DND-41 (cell line): ENCODE measurements around the gene ITGA6.

Source experiments
- ATAC-seq: fragments of 200-7000 bp; cut with Tn5 transposase; 3 replicates; pipeline ENCODE4 v1.9.1; 2021; ENCODE audit warnings: low read depth; ENCODE audit not compliant: insufficient read depth
- DNase-seq: peaks from one replicate; pipeline ENCODE4 v3.0.0-alpha.2; 2020
- H2AFZ ChIP-seq: 2 replicates; pipeline ENCODE4 v1.6.0; 2012; ENCODE audit warnings: low read depth, low read length
- H3K27ac ChIP-seq: 2 replicates; pipeline ENCODE4 v1.5.1; 2012; ENCODE audit warnings: low read length, inconsistent platforms
- H3K27me3 ChIP-seq: fragments of 200-600 bp; sonication (generic); 2 replicates; pipeline ENCODE4 v1.6.0; 2012; ENCODE audit warnings: low read length, mild to moderate bottlenecking, inconsistent platforms; ENCODE audit not compliant: insufficient read depth, poor library complexity
- H3K36me3 ChIP-seq: 2 replicates; pipeline ENCODE4 v1.5.1; 2012; ENCODE audit warnings: low read length, inconsistent platforms; ENCODE audit not compliant: insufficient read depth
- H3K4me1 ChIP-seq: 2 replicates; pipeline ENCODE4 v1.5.1; 2012; ENCODE audit warnings: mild to moderate bottlenecking, low read length; ENCODE audit not compliant: insufficient read depth
- H3K4me2 ChIP-seq: 2 replicates; pipeline ENCODE4 v1.6.0; 2012; ENCODE audit warnings: mild to moderate bottlenecking, moderate library complexity, low read length, inconsistent platforms; ENCODE audit not compliant: insufficient read depth
- H3K4me3 ChIP-seq, 2 experiments: fragments of 200-600 bp in 1 of 2; shearing (Covaris generic) in 1 of 2; 2 replicates each; pipeline ENCODE4 v1.5.1; 2012 to 2016; ENCODE audit warnings: inconsistent platforms in 2 of 2, low read length in 2 of 2, mild to moderate bottlenecking in 2 of 2, low read depth in 1 of 2, moderate library complexity in 1 of 2
- H3K79me2 ChIP-seq: 2 replicates; pipeline ENCODE4 v1.6.0; 2012; ENCODE audit warnings: low read length, inconsistent platforms; ENCODE audit not compliant: insufficient read depth
- H3K9ac ChIP-seq: 2 replicates; pipeline ENCODE4 v1.6.0; 2012; ENCODE audit warnings: low read depth, mild to moderate bottlenecking, inconsistent platforms, low read length, moderate library complexity
- H3K9me3 ChIP-seq: 2 replicates; pipeline ENCODE4 v1.5.1; 2012; ENCODE audit warnings: low read length, moderate library complexity, mild to moderate bottlenecking, inconsistent platforms; ENCODE audit not compliant: insufficient read depth, severe bottlenecking
- H4K20me1 ChIP-seq: 2 replicates; pipeline ENCODE4 v1.6.0; 2012; ENCODE audit warnings: low read length; ENCODE audit not compliant: insufficient read depth
- CTCF ChIP-seq: IDR thresholded peaks from 2 replicates; pipeline ENCODE4 v1.5.1; 2012; ENCODE audit warnings: borderline replicate concordance, low read length, moderate library complexity, mild to moderate bottlenecking; ENCODE audit not compliant: poor library complexity, severe bottlenecking; ENCODE audit errors: extremely low read depth
- EZH2 ChIP-seq: IDR thresholded peaks from 3 replicates; pipeline ENCODE4 v1.6.1; 2012; ENCODE audit warnings: borderline replicate concordance, low read depth, mild to moderate bottlenecking, moderate library complexity, low read length, inconsistent platforms; ENCODE audit not compliant: severe bottlenecking

Gene ITGA6

GRCh38 chr2:172470958-172471922 lies 43.9 kb downstream of the ITGA6 start:
- no peak overlapping the region for H2AFZ ChIP-seq
- no peak overlapping the region for H3K4me2 ChIP-seq
- no peak overlapping the region for H3K27ac ChIP-seq
- H3K9me3 ChIP-seq: no peaks in the 10 kb centered on the region
- peaks cover 19% of the 10 kb centered on the region for H3K4me1 ChIP-seq
- TF ChIP-seq EZH2 (no peak), CTCF (no peak)
- DNase-seq (no peak), ATAC-seq (no peak)
- H3K27me3 ChIP-seq: no peaks in the 10 kb centered on the region
- H3K9ac ChIP-seq: no peak overlapping the region
- H3K4me3 ChIP-seq: no peak overlapping the region
- H3K36me3 ChIP-seq: no peaks in the 10 kb centered on the region
- no peaks in the 10 kb centered on the region for H3K79me2 ChIP-seq
- H4K20me1 ChIP-seq: no peaks in the 10 kb centered on the region

GRCh38 chr2:172472446-172473033 lies 45.2 kb downstream of the ITGA6 start:
- DNase-seq (peak; percentile 81), ATAC-seq (peak; percentile 99)
- TF ChIP-seq EZH2 (no peak), CTCF (no peak)
- H3K79me2 ChIP-seq: no peaks in the 10 kb centered on the region
- no peaks in the 10 kb centered on the region for H3K27me3 ChIP-seq
- peaks cover 19% of the 10 kb centered on the region for H3K4me1 ChIP-seq
- peak overlapping the region; percentile 67 for H3K27ac ChIP-seq
- H3K4me2 ChIP-seq: peak overlapping the region; percentile 53
- H2AFZ ChIP-seq: peak overlapping the region; percentile 49; the same call in 1 of the 2 replicates
- H3K4me3 ChIP-seq: no peak overlapping the region
- H3K9me3 ChIP-seq: no peaks in the 10 kb centered on the region
- no peaks in the 10 kb centered on the region for H4K20me1 ChIP-seq
- no peak overlapping the region; the same call in 1 of the 2 replicates for H3K9ac ChIP-seq
- H3K36me3 ChIP-seq: no peaks in the 10 kb centered on the region

- TF ChIP-seq CTCF: no peak
- no peak for TF ChIP-seq EZH2
These were observed 45.8 kb downstream of the ITGA6 start for GRCh38 chr2:172473167-172473566.

More at GRCh38 chr2:172473167-172473566, 45.8 kb downstream of the ITGA6 start:
- H2AFZ ChIP-seq: 0 out of 2 replicates have a peak overlapping the region, but pooled peaks have one; percentile 49
- no peak overlapping the region for H3K9ac ChIP-seq
- H4K20me1 ChIP-seq: no peaks in the 10 kb centered on the region
- no peaks in the 10 kb centered on the region for H3K27me3 ChIP-seq
- H3K36me3 ChIP-seq: no peaks in the 10 kb centered on the region
- H3K4me3 ChIP-seq: no peak overlapping the region
- H3K27ac ChIP-seq: no peak overlapping the region
- no peak overlapping the region for H3K4me2 ChIP-seq
- no peaks in the 10 kb centered on the region for H3K9me3 ChIP-seq
- H3K4me1 ChIP-seq: peaks cover 19% of the 10 kb centered on the region
- no peak for ATAC-seq
- H3K79me2 ChIP-seq: no peaks in the 10 kb centered on the region
- no peak for DNase-seq
